HEK293 (cell line): ENCODE results near the gene MPC1L.
"Not testable (repeated sequence)": the region's sequence is repeated elsewhere in the genome, so short reads cannot be mapped to it uniquely, and the experiment has no call there.

Experiments used
- CTCF ChIP-seq: fragments of 450-650 bp; formaldehyde crosslinking; IDR thresholded peaks from 2 replicates; pipeline ENCODE4 v1.5.1; 2016; ENCODE audit warnings: missing biosample characterization, missing genetic modification characterization
- KLF16 ChIP-seq: fragments of 450-650 bp; formaldehyde crosslinking; IDR thresholded peaks from 2 replicates; pipeline ENCODE4 v1.5.1; 2017; ENCODE audit warnings: missing biosample characterization, missing genetic modification characterization
- ZBTB11 ChIP-seq: fragments of 450-650 bp; formaldehyde crosslinking; conservative IDR thresholded peaks from 2 replicates; pipeline ENCODE4 v1.5.1; 2016; ENCODE audit warnings: low read depth, missing biosample characterization, missing genetic modification characterization
- ZBTB21 ChIP-seq: fragments of 450-650 bp; formaldehyde crosslinking; IDR thresholded peaks from 2 replicates; pipeline ENCODE4 v1.5.1; 2017; ENCODE audit warnings: missing biosample characterization, missing genetic modification characterization
- ZBTB26 ChIP-seq: fragments of 450-650 bp; formaldehyde crosslinking; optimal IDR thresholded peaks from 2 replicates; pipeline ENCODE3; 2016; ENCODE audit warnings: missing biosample characterization, mild to moderate bottlenecking, missing genetic modification characterization
- ZBTB49 ChIP-seq: fragments of 450-650 bp; formaldehyde crosslinking; IDR thresholded peaks from 2 replicates; pipeline ENCODE4 v1.5.1; 2016; ENCODE audit warnings: missing biosample characterization, missing genetic modification characterization, low read depth
- ZFP41 ChIP-seq: fragments of 450-650 bp; formaldehyde crosslinking; IDR thresholded peaks from 2 replicates; pipeline ENCODE4 v1.5.1; 2016; ENCODE audit warnings: missing biosample characterization, missing genetic modification characterization, borderline replicate concordance
- ZNF223 ChIP-seq: fragments of 450-650 bp; formaldehyde crosslinking; IDR thresholded peaks from 2 replicates; pipeline ENCODE4 v1.5.1; 2016; ENCODE audit warnings: missing biosample characterization, missing genetic modification characterization
- ZNF239 ChIP-seq: fragments of 450-650 bp; formaldehyde crosslinking; IDR thresholded peaks from 2 replicates; pipeline ENCODE4 v1.5.1; 2016; ENCODE audit warnings: missing biosample characterization, missing genetic modification characterization
- ZNF580 ChIP-seq: fragments of 450-650 bp; formaldehyde crosslinking; IDR thresholded peaks from 2 replicates; pipeline ENCODE4 v1.5.1; 2016; ENCODE audit warnings: missing biosample characterization, missing genetic modification characterization

GRCh38 chrX:40589616-40590321 is 33.5 kb upstream of the MPC1L start:
- TF ChIP-seq CTCF (tag by site-specific recombination); ZNF223 (tag by site-specific recombination); ZBTB49; ZBTB21; KLF16; ZNF580 (tag by site-specific recombination); ZFP41 (tag by site-specific recombination); ZBTB26; ZBTB11 (tag by site-specific recombination); ZNF239 (tag by site-specific recombination): not testable (repeated sequence)
